K562 (cell line): ENCODE results near the gene GCN1. TPM values are rescaled to one million over a fixed set of nuclear protein-coding genes. Genes with fewer than 3 reads are reported as not detected.

ENCODE experiments used
- CBFA2T2 ChIP-seq: fragments of 450-650 bp; conservative IDR thresholded peaks from 2 replicates; pipeline ENCODE4 v1.6.1; 2017; ENCODE audit warnings: mild to moderate bottlenecking
- CTBP1 ChIP-seq: fragments of 450-650 bp; IDR thresholded peaks from 2 replicates; pipeline ENCODE4 v1.6.1; 2016; ENCODE audit warnings: borderline replicate concordance
- KLF6 ChIP-seq: fragments of 250-450 bp; sonication (Bioruptor Pico); IDR thresholded peaks from 2 replicates; pipeline ENCODE4 v1.4.0; 2020; ENCODE audit warnings: mild to moderate bottlenecking, moderate library complexity, borderline replicate concordance
- MAZ ChIP-seq, 2 experiments: fragments of 450-650 bp in 1 of 2; sonication (generic) in 1 of 2; formaldehyde crosslinking; IDR thresholded peaks in 1 of 2; conservative IDR thresholded peaks in 1 of 2; 2 replicates each; pipeline versions ENCODE4 v1.4.0 to v1.5.0; 2020; ENCODE audit warnings: mild to moderate bottlenecking in 1 of 2, missing genetic modification reagents in 1 of 2
- PRDM10 ChIP-seq: fragments of 450-650 bp; IDR thresholded peaks from 2 replicates; pipeline ENCODE4 v1.6.1; 2018; ENCODE audit not compliant: partially characterized antibody
- STAT5A ChIP-seq: IDR thresholded peaks from 2 replicates; pipeline ENCODE4 v1.6.1; 2012; ENCODE audit warnings: low read length, inconsistent platforms, borderline replicate concordance
- TEAD4 ChIP-seq, 2 experiments: sonication (generic) in 1 of 2; formaldehyde crosslinking in 1 of 2; IDR thresholded peaks; 2 replicates each; pipeline versions ENCODE4 v1.6.1 to v1.8.0; 2012 to 2022; ENCODE audit warnings: borderline replicate concordance in 1 of 2, inconsistent platforms in 1 of 2, low read length in 1 of 2, mild to moderate bottlenecking in 1 of 2, missing genetic modification reagents in 1 of 2
- ZBTB11 ChIP-seq, 3 experiments: fragments of 200-800 bp in 1 of 3; fragments of 250-450 bp in 1 of 3; fragments of 450-650 bp in 1 of 3; sonication (Bioruptor Pico) in 1 of 3; sonication (Bioruptor generic) in 1 of 3; formaldehyde crosslinking in 1 of 3; IDR thresholded peaks; 2 replicates each; pipeline versions ENCODE4 v1.6.1 to v1.8.0; 2016 to 2022; ENCODE audit warnings: mild to moderate bottlenecking in 2 of 3, missing genetic modification characterization in 2 of 3, missing compliant biosample characterization in 1 of 3, moderate library complexity in 1 of 3
- ZNF134 ChIP-seq: fragments of 250-450 bp; sonication (Bioruptor Pico); conservative IDR thresholded peaks from 2 replicates; pipeline ENCODE4 v1.4.0; 2020
- polyA plus RNA-seq, 8 experiments: library from polyadenylated mRNA; depleted of rRNA in 4 of 8; stranded (reverse) in 5 of 8; unstranded in 3 of 8; fragments of >200 nt; fragmentation: Nextera tagmentation in 2 of 8; fragmentation: Illumina TruSeq in 1 of 8; extraction: Ambion mirVana in 2 of 8; extraction: Trizol in 1 of 8; gene quantifications; 2 replicates each; pipeline versions ENCODE4 v1.2.1 to v1.2.3, GENCODE V29; 2011 to 2014; ENCODE audit warnings: inconsistent platforms in 1 of 8, missing spikeins in 1 of 8
- total RNA-seq, 7 experiments: library from RNA; depleted of rRNA in 6 of 7; stranded (reverse); fragments of >200 nt in 6 of 7; fragmentation: Illumina TruSeq in 2 of 7; extraction: Trizol in 2 of 7; gene quantifications; 2 replicates each; pipeline versions ENCODE4 v1.2.1 to v1.2.3, GENCODE V29; 2011 to 2021; ENCODE audit warnings: low replicate concordance in 1 of 7
- TF ChIP-seq, protein P1 (sequence below), 2 experiments: fragments of 450-650 bp; conservative IDR thresholded peaks; 2 replicates each; pipeline ENCODE4 v1.6.1; 2017; ENCODE audit warnings: mild to moderate bottlenecking in 2 of 2, moderate library complexity in 2 of 2
- TF ChIP-seq, protein P2 (sequence below): fragments of 450-650 bp; IDR thresholded peaks from 2 replicates; pipeline ENCODE4 v1.6.1; 2017; ENCODE audit warnings: antibody characterized with exemption, mild to moderate bottlenecking

GCN1 gene
- total and polyA plus RNA-seq, 9 of the 15 experiments (the other 6 are each of a cell fraction or from before 2014, with no cell fraction given) = 11.9 to 190 (median 51.7) TPM

GRCh38 chr12:120230326-120230973 lies 35.9 kb upstream of the GCN1 start (continued):
- TF ChIP-seq ZBTB11 (CRISPR knock-in tag; IDR thresholded peaks at IDR 0.05) (peak in 1 of 3 experiments; percentile 29; a peak in 2 of 6 replicates), CTBP1 (peak; percentile 16; the same call in 1 of the 2 replicates), KLF6 (CRISPR knock-in tag) (no peak), STAT5A (peak; percentile 28; the same call in 1 of the 2 replicates), PRDM10 (peak; percentile 37), MAZ (CRISPR knock-in tag; conservative IDR thresholded peaks at IDR 0.05 in 1 of 2, IDR thresholded peaks at IDR 0.05 in 1 of 2) (peak in 1 of 2 experiments; percentile 62; a peak in 2 of 4 replicates), CBFA2T2 (peak; percentile 70), ZNF134 (CRISPR knock-in tag) (no peak), TEAD4 (IDR thresholded peaks at IDR 0.05; ENCODE audit: low read length) (peak; percentile 92), TEAD4 (CRISPR knock-in tag; IDR thresholded peaks at IDR 0.05; ENCODE audit: borderline replicate concordance) (no peak)
- TF ChIP-seq, protein P1, sequence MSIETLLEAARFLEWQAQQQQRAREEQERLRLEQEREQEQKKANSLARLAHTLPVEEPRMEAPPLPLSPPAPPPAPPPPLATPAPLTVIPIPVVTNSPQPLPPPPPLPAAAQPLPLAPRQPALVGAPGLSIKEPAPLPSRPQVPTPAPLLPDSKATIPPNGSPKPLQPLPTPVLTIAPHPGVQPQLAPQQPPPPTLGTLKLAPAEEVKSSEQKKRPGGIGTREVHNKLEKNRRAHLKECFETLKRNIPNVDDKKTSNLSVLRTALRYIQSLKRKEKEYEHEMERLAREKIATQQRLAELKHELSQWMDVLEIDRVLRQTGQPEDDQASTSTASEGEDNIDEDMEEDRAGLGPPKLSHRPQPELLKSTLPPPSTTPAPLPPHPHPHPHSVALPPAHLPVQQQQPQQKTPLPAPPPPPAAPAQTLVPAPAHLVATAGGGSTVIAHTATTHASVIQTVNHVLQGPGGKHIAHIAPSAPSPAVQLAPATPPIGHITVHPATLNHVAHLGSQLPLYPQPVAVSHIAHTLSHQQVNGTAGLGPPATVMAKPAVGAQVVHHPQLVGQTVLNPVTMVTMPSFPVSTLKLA (conservative IDR thresholded peaks at IDR 0.05) = peak; percentile 38 to 68; a peak in 2 of 4 replicates
- TF ChIP-seq, protein P2, sequence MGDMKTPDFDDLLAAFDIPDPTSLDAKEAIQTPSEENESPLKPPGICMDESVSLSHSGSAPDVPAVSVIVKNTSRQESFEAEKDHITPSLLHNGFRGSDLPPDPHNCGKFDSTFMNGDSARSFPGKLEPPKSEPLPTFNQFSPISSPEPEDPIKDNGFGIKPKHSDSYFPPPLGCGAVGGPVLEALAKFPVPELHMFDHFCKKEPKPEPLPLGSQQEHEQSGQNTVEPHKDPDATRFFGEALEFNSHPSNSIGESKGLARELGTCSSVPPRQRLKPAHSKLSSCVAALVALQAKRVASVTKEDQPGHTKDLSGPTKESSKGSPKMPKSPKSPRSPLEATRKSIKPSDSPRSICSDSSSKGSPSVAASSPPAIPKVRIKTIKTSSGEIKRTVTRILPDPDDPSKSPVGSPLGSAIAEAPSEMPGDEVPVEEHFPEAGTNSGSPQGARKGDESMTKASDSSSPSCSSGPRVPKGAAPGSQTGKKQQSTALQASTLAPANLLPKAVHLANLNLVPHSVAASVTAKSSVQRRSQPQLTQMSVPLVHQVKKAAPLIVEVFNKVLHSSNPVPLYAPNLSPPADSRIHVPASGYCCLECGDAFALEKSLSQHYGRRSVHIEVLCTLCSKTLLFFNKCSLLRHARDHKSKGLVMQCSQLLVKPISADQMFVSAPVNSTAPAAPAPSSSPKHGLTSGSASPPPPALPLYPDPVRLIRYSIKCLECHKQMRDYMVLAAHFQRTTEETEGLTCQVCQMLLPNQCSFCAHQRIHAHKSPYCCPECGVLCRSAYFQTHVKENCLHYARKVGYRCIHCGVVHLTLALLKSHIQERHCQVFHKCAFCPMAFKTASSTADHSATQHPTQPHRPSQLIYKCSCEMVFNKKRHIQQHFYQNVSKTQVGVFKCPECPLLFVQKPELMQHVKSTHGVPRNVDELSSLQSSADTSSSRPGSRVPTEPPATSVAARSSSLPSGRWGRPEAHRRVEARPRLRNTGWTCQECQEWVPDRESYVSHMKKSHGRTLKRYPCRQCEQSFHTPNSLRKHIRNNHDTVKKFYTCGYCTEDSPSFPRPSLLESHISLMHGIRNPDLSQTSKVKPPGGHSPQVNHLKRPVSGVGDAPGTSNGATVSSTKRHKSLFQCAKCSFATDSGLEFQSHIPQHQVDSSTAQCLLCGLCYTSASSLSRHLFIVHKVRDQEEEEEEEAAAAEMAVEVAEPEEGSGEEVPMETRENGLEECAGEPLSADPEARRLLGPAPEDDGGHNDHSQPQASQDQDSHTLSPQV = peak; percentile 17; the same call in 1 of the 2 replicates
